Prostate gland (tissue), 2 donors: ENCODE measurements around the gene SYNPO2. TPM values are rescaled to one million over a fixed set of nuclear protein-coding genes. Genes with fewer than 3 reads are reported as not detected.
"Not testable (repeated sequence)": the region's sequence is repeated elsewhere in the genome, so short reads cannot be mapped to it uniquely, and the experiment has no call there.

Source experiments
- DNase-seq: peaks from one replicate; pipeline ENCODE4 v3.0.0-alpha.2; 2019; ENCODE audit warnings: low spot score
- H3K27ac ChIP-seq, 2 donors: fragments of 200-600 bp; sonication (generic); 2 replicates each; pipeline ENCODE4 v1.5.1; 2017 to 2019
- H3K27me3 ChIP-seq: fragments of 200-600 bp; sonication (generic); replicated peaks from 2 replicates; pipeline ENCODE4 v1.5.1; 2019; ENCODE audit not compliant: insufficient read depth
- H3K36me3 ChIP-seq, 2 donors: fragments of 200-600 bp; sonication (generic); 1 replicate in 1 of 2; 2 replicates in 1 of 2; pipeline versions ENCODE4 v1.5.1 to v1.8.1; 2017 to 2019
- H3K4me1 ChIP-seq: fragments of 200-600 bp; sonication (generic); replicated peaks from 2 replicates; pipeline ENCODE4 v1.5.1; 2019
- H3K4me3 ChIP-seq, 2 donors: fragments of 200-600 bp; sonication (generic); 2 replicates each; pipeline ENCODE4 v1.5.1; 2017 to 2019
- H3K9me3 ChIP-seq: fragments of 200-600 bp; sonication (generic); 2 replicates; pipeline ENCODE4 v1.5.1; 2017
- POLR2A ChIP-seq: fragments of 450-650 bp; IDR thresholded peaks from one replicate; pipeline ENCODE4 v1.6.1; 2016; ENCODE audit warnings: antibody characterized with exemption, mild to moderate bottlenecking
- POLR2AphosphoS5 ChIP-seq: sonication (generic); formaldehyde crosslinking; IDR thresholded peaks from one replicate; pipeline ENCODE4 v1.6.1; 2017; ENCODE audit warnings: antibody characterized with exemption
- WGBS: methylation state at CpG from one replicate; pipeline ENCODE4 v1.1.5; 2018; 5-methylcytosine and 5-hydroxymethylcytosine counted together
- intact Hi-C: fragments of 100-400 bp; cut with DNase I; formaldehyde crosslinking; loops from one replicate; pipeline ENCODE4 v1.14.2; 2022
- total RNA-seq, 2 donors: library from RNA; depleted of rRNA; stranded (reverse); fragments of >200 nt; gene quantifications; one replicate each; pipeline ENCODE4 v1.1.0, GENCODE V29; 2016
- TF ChIP-seq, protein P1 (sequence below), 4 experiments: fragments of 200-600 bp in 2 of 4; fragments of 450-650 bp in 2 of 4; sonication (generic) in 2 of 4; IDR thresholded peaks; 1 replicate in 3 of 4; 2 replicates in 1 of 4; pipeline ENCODE4 v1.5.1; 2016 to 2019; ENCODE audit warnings: antibody characterized with exemption in 4 of 4, mild to moderate bottlenecking in 2 of 4, moderate library complexity in 2 of 4

SYNPO2 gene
- total RNA-seq, 2 donors from 2014 or later: 131 to 181 TPM

DNA sequence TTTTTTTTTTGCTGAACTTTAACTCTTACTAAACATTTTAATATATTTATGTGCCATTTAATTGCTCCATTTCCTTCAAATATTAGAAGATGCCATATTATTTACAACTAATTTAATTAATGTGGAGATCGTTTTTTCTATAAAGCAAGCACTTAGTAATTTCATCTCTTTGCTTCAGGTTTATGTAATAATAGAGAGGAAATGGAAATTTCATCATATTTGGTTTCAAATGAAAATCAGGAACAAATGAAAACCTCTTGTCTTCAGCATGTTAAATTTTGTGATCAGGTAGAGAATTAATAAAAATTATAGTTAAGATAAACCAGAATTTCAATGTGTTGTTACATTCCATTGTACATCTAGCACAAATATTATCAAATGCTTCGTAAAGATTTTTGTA, 120.1 kb downstream of the SYNPO2 start:
- no peak for TF ChIP-seq POLR2AphosphoS5
- TF ChIP-seq, protein P1, sequence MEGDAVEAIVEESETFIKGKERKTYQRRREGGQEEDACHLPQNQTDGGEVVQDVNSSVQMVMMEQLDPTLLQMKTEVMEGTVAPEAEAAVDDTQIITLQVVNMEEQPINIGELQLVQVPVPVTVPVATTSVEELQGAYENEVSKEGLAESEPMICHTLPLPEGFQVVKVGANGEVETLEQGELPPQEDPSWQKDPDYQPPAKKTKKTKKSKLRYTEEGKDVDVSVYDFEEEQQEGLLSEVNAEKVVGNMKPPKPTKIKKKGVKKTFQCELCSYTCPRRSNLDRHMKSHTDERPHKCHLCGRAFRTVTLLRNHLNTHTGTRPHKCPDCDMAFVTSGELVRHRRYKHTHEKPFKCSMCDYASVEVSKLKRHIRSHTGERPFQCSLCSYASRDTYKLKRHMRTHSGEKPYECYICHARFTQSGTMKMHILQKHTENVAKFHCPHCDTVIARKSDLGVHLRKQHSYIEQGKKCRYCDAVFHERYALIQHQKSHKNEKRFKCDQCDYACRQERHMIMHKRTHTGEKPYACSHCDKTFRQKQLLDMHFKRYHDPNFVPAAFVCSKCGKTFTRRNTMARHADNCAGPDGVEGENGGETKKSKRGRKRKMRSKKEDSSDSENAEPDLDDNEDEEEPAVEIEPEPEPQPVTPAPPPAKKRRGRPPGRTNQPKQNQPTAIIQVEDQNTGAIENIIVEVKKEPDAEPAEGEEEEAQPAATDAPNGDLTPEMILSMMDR (IDR thresholded peaks at IDR 0.05): no peak
- TF ChIP-seq POLR2A: no peak
- no peak for DNase-seq
- intact Hi-C loops: no loop called here
- Histone ChIP-seq H3K27me3 (no peaks in the 10 kb centered on the region), H3K4me3 (no peak overlapping the region), H3K4me1 (no peaks in the 10 kb centered on the region), H3K36me3 (no peaks in the 10 kb centered on the region), H3K27ac (peak overlapping the region in 1 of 2 donors; percentile 21), H3K9me3 (no peaks in the 10 kb centered on the region)
- 73% methylated on average over 2 of the region's 2 CpGs for WGBS

DNA sequence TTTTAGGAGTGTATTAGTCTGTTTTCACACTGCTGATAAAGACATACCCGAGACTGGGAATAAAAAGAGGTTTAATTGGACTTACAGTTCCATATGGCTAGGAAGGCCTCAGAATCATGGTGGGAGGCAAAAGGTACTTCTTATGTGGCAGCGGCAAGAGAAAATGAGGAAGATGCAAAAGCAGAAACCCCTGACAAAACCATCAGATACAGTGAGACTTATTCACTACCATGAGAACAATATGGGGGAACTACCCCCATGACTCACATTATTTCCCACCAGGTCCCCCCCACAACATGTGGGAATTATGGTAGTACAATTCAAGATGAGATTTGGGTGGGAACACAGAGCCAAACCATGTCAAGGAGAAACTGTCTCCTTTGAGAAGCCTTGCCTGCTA, 121.6 kb downstream of the SYNPO2 start:
- H3K9me3 ChIP-seq, H3K4me1 ChIP-seq, intact Hi-C loops, DNase-seq, H3K27me3 ChIP-seq, H3K36me3 ChIP-seq, H3K4me3 ChIP-seq: not testable (repeated sequence)
- peak overlapping the region; percentile 21 to 37 for H3K27ac ChIP-seq
- 87% methylated on average over 2 of the region's 2 CpGs for WGBS

DNA sequence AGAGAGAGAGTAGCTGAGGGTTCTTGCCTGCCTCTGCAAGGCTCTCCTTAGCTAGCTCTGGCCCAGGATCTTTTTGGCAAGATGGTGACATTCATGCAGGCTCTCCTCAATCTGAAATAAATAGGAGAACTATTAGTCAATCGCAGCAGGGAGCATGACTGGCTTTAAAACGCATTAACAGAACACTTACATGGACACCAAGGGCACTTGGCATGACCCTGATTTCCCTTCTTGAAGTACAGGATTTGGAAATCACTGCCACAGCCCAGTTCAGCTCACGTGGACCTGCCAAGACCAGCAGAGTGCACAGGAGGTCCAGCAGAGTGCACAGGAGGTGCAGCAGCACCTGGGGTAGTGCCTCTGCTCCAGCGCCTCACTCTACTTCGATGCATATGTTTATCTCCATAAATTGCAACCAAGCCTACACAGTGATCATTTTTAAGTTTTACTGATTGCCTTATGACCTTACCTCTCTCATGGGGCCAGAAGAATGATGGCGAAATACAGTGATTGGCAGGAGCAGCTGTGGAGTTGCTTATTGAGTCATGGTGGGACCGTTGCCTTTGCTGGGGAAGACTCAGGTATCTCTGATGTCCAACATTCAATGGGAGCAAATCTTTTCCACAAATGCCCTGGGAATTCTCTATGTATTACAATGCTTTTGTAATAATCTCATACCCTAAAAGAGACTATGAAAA, 122.4 kb downstream of the SYNPO2 start:
- H3K27me3 ChIP-seq: no peaks in the 10 kb centered on the region
- 86% methylated on average over 7 of the region's 7 CpGs for WGBS
- intact Hi-C loops: no loop called here
- TF ChIP-seq POLR2A (no peak), POLR2AphosphoS5 (peak; percentile 12)
- TF ChIP-seq, protein P1 (IDR thresholded peaks at IDR 0.05): no peak
- no peaks in the 10 kb centered on the region for H3K9me3 ChIP-seq
- H3K36me3 ChIP-seq: no peaks in the 10 kb centered on the region
- H3K27ac ChIP-seq: peak overlapping the region; percentile 21 to 37
- H3K4me1 ChIP-seq: no peaks in the 10 kb centered on the region
- DNase-seq: no peak
- H3K4me3 ChIP-seq: no peak overlapping the region

DNA sequence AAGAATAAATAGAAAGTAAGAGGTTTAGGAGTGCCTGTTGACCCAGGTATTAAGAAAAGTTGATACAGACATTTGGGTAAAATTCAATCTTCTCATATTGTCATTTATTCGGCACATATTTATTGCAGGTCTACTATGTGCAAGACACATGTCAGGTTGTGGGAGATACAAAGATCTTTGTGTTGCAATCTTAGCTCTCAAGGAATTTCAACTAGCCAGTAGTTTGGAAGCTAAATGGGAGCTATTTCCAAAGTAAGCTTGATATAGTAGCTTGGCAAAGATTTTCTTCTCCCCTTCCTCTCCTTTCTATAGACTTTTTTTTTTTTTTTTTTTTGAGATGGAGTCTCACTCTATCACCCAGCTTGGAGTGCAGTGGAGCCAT, 122.9 kb downstream of the SYNPO2 start:
- whole genome bisulfite sequencing: 71% methylated on average over 1 of the region's 1 CpG
- no peaks in the 10 kb centered on the region for H3K27me3 ChIP-seq
- H3K4me3 ChIP-seq: no peak overlapping the region
- DNase-seq: no peak
- intact Hi-C loops: no loop called here
- H3K9me3 ChIP-seq: no peaks in the 10 kb centered on the region
- no peaks in the 10 kb centered on the region for H3K36me3 ChIP-seq
- H3K27ac ChIP-seq: peak overlapping the region in 1 of 2 donors; percentile 21
- no peak for TF ChIP-seq POLR2AphosphoS5
- TF ChIP-seq, protein P1 (IDR thresholded peaks at IDR 0.05): no peak
- TF ChIP-seq POLR2A: no peak
- H3K4me1 ChIP-seq: no peaks in the 10 kb centered on the region

DNA sequence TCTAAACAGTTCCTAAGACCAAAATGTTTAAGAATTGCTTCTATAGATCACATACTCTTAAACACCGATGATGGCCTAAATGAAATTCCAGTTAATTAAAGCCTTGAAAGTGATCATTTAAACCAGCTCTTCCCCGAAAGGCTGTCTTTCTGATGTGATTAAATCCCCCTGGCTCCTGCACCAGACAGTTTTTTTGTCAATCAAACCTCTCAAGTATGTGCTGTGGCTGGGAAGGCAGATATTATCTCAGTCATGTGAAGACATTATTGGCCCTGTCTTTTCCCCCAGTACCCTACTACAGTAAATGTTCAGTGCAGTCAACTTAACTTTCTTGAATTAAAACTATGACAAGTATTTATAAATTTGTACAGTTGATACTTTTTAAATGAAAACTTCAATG, 126.0 kb downstream of the SYNPO2 start:
- H3K27ac ChIP-seq: peak overlapping the region in 1 of 2 donors; percentile 9
- no peak for DNase-seq

More for the DNA sequence above, 126.0 kb downstream of the SYNPO2 start:
- H3K36me3 ChIP-seq: no peaks in the 10 kb centered on the region
- WGBS: 83% methylated on average over 2 of the region's 2 CpGs
- H3K4me3 ChIP-seq: no peak overlapping the region
- no peaks in the 10 kb centered on the region for H3K4me1 ChIP-seq
- no peaks in the 10 kb centered on the region for H3K9me3 ChIP-seq
- intact Hi-C loops: no loop called here
- TF ChIP-seq, protein P1 (IDR thresholded peaks at IDR 0.05): no peak
- TF ChIP-seq POLR2AphosphoS5 (no peak), POLR2A (no peak)
- H3K27me3 ChIP-seq: no peaks in the 10 kb centered on the region
